ENCODE data around the gene AHI1. TPM values are rescaled to one million over a fixed set of nuclear protein-coding genes. Genes with fewer than 3 reads are reported as not detected.

The AHI1 gene
- polyA plus RNA-seq, 1 donor (not counting 4 experiments of a cell fraction or from before 2014, with no cell fraction given), result 7.0 TPM

DNA sequence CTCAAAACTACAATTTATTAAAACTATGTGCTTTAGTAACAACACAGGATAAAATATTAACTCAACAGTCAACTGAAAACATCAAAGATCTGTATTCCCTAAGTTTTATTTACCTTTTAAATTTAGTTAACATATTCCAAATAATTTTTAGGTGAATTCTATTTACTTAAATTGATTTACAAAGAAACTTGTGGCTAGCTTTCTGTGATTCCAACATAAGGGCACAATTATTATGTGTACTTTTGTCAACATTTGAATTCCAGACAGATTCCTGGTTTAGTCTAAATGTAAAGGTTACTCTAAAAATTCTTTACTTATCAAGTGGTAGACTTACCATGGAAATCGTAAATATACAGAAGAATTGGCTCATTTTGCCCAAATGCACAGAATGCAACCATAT, 70.7 kb downstream of the AHI1 start:
- H3K4me1 ChIP-seq (ENCODE audit: control insufficient read depth, extremely low read depth, insufficient read depth, low read length), result no peaks in the 10 kb centered on the region
- no peaks in the 10 kb centered on the region for H3K9me3 ChIP-seq (ENCODE audit: control insufficient read depth, low read depth, low read length)
- H3K9me1 ChIP-seq (ENCODE audit: control insufficient read depth, extremely low read depth, insufficient read depth, low read length), result no peaks in the 10 kb centered on the region
- no peak overlapping the region for H3K27ac ChIP-seq (ENCODE audit: control insufficient read depth, insufficient read depth, low read length)
- no peak overlapping the region for H3K4me3 ChIP-seq (ENCODE audit: control insufficient read depth in 2 of 3, extremely low read depth in 1 of 3, insufficient read depth in 2 of 3, low read depth in 1 of 3, low read length in 3 of 3)
- no peaks in the 10 kb centered on the region for H4K20me1 ChIP-seq (ENCODE audit: control insufficient read depth, extremely low read depth, insufficient read depth, low read length)
- no peaks in the 10 kb centered on the region for H3K36me3 ChIP-seq (ENCODE audit: control insufficient read depth in 2 of 2, extremely low read depth in 1 of 2, insufficient read depth in 2 of 2, low read length in 2 of 2)
- H3K4me2 ChIP-seq (ENCODE audit: control insufficient read depth, extremely low read depth, insufficient read depth, low read depth, low read length), result no peak overlapping the region
- H3K9ac ChIP-seq (ENCODE audit: control insufficient read depth, extremely low read depth, insufficient read depth, low read length), result no peak overlapping the region
- H3K27me3 ChIP-seq (ENCODE audit: control insufficient read depth, extremely low read depth, insufficient read depth, low read length), result no peaks in the 10 kb centered on the region
- no peak overlapping the region for H2AFZ ChIP-seq (ENCODE audit: control insufficient read depth, low read length)
- no peaks in the 10 kb centered on the region for H3K79me2 ChIP-seq (ENCODE audit: control insufficient read depth, insufficient read depth, low read length)
- TF ChIP-seq CTCF (optimal IDR thresholded peaks at IDR 0.05 in 1 of 3, IDR thresholded peaks at IDR 0.05 in 1 of 3, conservative IDR thresholded peaks at IDR 0.05 in 1 of 3; ENCODE audit: extremely low read depth in 1 of 3, insufficient read depth in 2 of 3, low read length in 3 of 3) (no peak), EZH2 (IDR thresholded peaks at IDR 0.05; ENCODE audit: low read length) (no peak)
- dilution Hi-C loops (cut with MboI; ENCODE audit: extremely low pct_ligation_motif_present, low sequenced_read_pairs), result no loop called here
- DNase-seq (ENCODE audit: low read depth, low spot score) (no peak), FAIRE-seq (no peak)

GRCh38 chr6:135424385-135424784, 73.2 kb downstream of the AHI1 start:
- no peak overlapping the region for H3K4me3 ChIP-seq (ENCODE audit: control insufficient read depth in 2 of 3, extremely low read depth in 1 of 3, insufficient read depth in 2 of 3, low read depth in 1 of 3, low read length in 3 of 3)
- DNase-seq (ENCODE audit: low read depth, low spot score) (no peak), FAIRE-seq (no peak)
- dilution Hi-C loops (cut with MboI; ENCODE audit: extremely low pct_ligation_motif_present, low sequenced_read_pairs), result no loop called here
- no peaks in the 10 kb centered on the region for H3K27me3 ChIP-seq (ENCODE audit: control insufficient read depth, extremely low read depth, insufficient read depth, low read length)
- no peaks in the 10 kb centered on the region for H3K9me3 ChIP-seq (ENCODE audit: control insufficient read depth, low read depth, low read length)
- TF ChIP-seq EZH2 (IDR thresholded peaks at IDR 0.05; ENCODE audit: low read length) (no peak), CTCF (optimal IDR thresholded peaks at IDR 0.05 in 1 of 3, IDR thresholded peaks at IDR 0.05 in 1 of 3, conservative IDR thresholded peaks at IDR 0.05 in 1 of 3; ENCODE audit: extremely low read depth in 1 of 3, insufficient read depth in 2 of 3, low read length in 3 of 3) (no peak)
- H3K9me1 ChIP-seq (ENCODE audit: control insufficient read depth, extremely low read depth, insufficient read depth, low read length), result no peaks in the 10 kb centered on the region
- H3K9ac ChIP-seq (ENCODE audit: control insufficient read depth, extremely low read depth, insufficient read depth, low read length), result no peak overlapping the region
- H3K4me2 ChIP-seq (ENCODE audit: control insufficient read depth, extremely low read depth, insufficient read depth, low read depth, low read length), result no peak overlapping the region
- no peaks in the 10 kb centered on the region for H3K4me1 ChIP-seq (ENCODE audit: control insufficient read depth, extremely low read depth, insufficient read depth, low read length)
- H3K79me2 ChIP-seq (ENCODE audit: control insufficient read depth, insufficient read depth, low read length), result no peaks in the 10 kb centered on the region
- H4K20me1 ChIP-seq (ENCODE audit: control insufficient read depth, extremely low read depth, insufficient read depth, low read length), result no peaks in the 10 kb centered on the region
- H3K27ac ChIP-seq (ENCODE audit: control insufficient read depth, insufficient read depth, low read length), result no peak overlapping the region
- no peaks in the 10 kb centered on the region for H3K36me3 ChIP-seq (ENCODE audit: control insufficient read depth in 2 of 2, extremely low read depth in 1 of 2, insufficient read depth in 2 of 2, low read length in 2 of 2)
- H2AFZ ChIP-seq (ENCODE audit: control insufficient read depth, low read length), result no peak overlapping the region

All from keratinocyte (primary cell).